ENCODE data around the gene SLC26A11. TPM values are rescaled to one million over a fixed set of nuclear protein-coding genes. Genes with fewer than 3 reads are reported as not detected.

The SLC26A11 gene
- total and polyA plus RNA-seq, 2 of the 13 experiments (the other 11 are each of a cell fraction or from before 2014, with no cell fraction given), result 8.7 to 13.2 TPM

DNA sequence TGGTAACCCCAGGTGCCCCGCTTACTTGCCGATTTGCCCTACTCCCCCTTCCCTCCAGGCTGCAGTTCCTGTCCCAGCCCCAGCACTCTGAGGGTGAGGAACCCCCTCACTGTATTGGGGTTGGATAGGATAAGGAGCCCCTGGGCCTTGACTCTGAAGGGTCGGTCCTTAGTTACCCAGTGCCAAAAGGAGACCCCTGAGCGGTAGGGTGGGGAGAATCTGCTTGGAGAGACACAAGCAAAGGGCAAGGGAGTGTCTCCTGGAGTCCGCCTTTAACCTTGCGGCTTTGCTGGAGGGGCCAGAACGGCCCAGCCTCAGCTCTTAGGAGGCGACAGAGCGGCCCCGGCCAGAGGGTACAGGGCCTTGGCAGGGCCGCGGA, 37.4 kb upstream of the SLC26A11 start (continued):
- TF ChIP-seq GFI1 (CRISPR knock-in tag; IDR thresholded peaks at IDR 0.05; ENCODE audit: borderline replicate concordance), result no peak

DNA sequence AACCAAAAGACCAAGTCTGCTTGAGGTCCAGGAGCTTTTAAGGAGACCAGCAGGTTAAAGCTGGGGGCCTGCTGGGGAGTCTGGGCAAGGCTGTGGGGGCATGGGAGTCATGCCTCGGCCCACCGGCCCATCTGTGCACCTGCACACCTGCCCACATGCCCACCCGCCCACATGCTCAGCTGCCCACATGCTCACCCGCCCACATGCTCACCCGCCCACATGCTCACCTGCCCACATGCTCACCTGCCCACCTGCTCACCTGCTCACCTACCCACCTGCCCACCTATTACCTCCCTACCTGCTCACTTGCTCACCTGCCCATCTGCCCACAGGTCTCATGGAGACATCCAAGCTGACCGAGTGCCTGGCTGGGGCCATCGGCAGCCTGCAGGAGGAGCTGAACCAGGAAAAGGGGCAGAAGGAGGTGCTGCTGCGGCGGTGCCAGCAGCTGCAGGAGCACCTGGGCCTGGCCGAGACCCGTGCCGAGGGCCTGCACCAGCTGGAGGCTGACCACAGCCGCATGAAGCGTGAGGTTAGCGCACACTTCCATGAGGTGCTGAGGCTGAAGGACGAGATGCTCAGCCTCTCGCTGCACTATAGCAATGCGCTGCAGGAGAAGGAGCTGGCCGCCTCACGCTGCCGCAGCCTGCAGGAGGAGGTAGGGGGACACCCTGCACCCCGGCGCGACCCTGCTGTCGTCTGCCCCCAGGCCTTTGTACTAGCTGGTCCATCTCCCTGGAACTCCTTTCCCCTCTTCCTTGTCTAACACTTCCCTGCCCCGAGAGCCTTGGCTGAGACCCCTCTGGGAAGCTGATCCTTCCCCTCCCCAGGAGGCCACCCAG, 36.4 kb upstream of the SLC26A11 start:
- in situ Hi-C loops (cut with HindIII; ENCODE audit: extremely low pct_ligation_motif_present, low pct_unique_long_range_greater_than_20kb) (no loop called here), intact Hi-C loops (cut with micrococcal nuclease; ENCODE audit: unreplicated experiment) (no loop called here)
- DNase-seq (ENCODE audit: low spot score) (no peak), FAIRE-seq (no peak), ATAC-seq (peak; percentile 10)
- Histone ChIP-seq H3K36me3 (replicated peaks in 1 of 2; ENCODE audit: control insufficient read depth in 1 of 2, insufficient read depth in 2 of 2, low read length in 2 of 2) (no peaks in the 10 kb centered on the region), H3K4me2 (ENCODE audit: low read depth, low read length) (no peak overlapping the region), H2AFZ (ENCODE audit: low read length) (no peak overlapping the region), H3K79me2 (ENCODE audit: insufficient read depth, low read length) (no peaks in the 10 kb centered on the region), H4K20me1 (ENCODE audit: insufficient read depth, low read length) (no peaks in the 10 kb centered on the region), H3K27ac (ENCODE audit: extremely low read length, insufficient read depth, low read length) (no peak overlapping the region), H3K4me1 (ENCODE audit: insufficient read depth, low read length) (peaks cover 15% of the 10 kb centered on the region), H3K9me3 (ENCODE audit: low read length) (no peaks in the 10 kb centered on the region), H3K27me3 (ENCODE audit: control insufficient read depth in 1 of 2, insufficient read depth in 2 of 2, low read length in 2 of 2) (peaks cover 17 to 97% of the 10 kb centered on the region in 2 experiments), H3K4me3 (replicated peaks in 1 of 3; ENCODE audit: insufficient read depth in 1 of 3, low read depth in 2 of 3, low read length in 3 of 3) (no peak overlapping the region), H3K9ac (ENCODE audit: insufficient read depth, low read depth, low read length) (no peak overlapping the region)
- TF ChIP-seq, protein P1, sequence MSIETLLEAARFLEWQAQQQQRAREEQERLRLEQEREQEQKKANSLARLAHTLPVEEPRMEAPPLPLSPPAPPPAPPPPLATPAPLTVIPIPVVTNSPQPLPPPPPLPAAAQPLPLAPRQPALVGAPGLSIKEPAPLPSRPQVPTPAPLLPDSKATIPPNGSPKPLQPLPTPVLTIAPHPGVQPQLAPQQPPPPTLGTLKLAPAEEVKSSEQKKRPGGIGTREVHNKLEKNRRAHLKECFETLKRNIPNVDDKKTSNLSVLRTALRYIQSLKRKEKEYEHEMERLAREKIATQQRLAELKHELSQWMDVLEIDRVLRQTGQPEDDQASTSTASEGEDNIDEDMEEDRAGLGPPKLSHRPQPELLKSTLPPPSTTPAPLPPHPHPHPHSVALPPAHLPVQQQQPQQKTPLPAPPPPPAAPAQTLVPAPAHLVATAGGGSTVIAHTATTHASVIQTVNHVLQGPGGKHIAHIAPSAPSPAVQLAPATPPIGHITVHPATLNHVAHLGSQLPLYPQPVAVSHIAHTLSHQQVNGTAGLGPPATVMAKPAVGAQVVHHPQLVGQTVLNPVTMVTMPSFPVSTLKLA (IDR thresholded peaks at IDR 0.05), result peak; percentile 59
- TF ChIP-seq, protein P2, sequence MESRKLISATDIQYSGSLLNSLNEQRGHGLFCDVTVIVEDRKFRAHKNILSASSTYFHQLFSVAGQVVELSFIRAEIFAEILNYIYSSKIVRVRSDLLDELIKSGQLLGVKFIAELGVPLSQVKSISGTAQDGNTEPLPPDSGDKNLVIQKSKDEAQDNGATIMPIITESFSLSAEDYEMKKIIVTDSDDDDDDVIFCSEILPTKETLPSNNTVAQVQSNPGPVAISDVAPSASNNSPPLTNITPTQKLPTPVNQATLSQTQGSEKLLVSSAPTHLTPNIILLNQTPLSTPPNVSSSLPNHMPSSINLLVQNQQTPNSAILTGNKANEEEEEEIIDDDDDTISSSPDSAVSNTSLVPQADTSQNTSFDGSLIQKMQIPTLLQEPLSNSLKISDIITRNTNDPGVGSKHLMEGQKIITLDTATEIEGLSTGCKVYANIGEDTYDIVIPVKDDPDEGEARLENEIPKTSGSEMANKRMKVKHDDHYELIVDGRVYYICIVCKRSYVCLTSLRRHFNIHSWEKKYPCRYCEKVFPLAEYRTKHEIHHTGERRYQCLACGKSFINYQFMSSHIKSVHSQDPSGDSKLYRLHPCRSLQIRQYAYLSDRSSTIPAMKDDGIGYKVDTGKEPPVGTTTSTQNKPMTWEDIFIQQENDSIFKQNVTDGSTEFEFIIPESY (CRISPR knock-in tag; IDR thresholded peaks at IDR 0.05), result peak; percentile 83
- TF ChIP-seq GTF2F1 (IDR thresholded peaks at IDR 0.05; ENCODE audit: low read length), result no peak
- ChIA-PET CTCF (ENCODE audit: low intra/inter-chr PET ratio, low total read pairs) (no interaction called here), POLR2A (interaction anchor here (1.1 kb wide), 1 partner anchor 38 kb away, joined by 3 read pairs; no protein-coding TSS in a partner anchor)
- 52% methylated on average over 19 of the region's 26 CpGs for WGBS (ENCODE audit: low lambda C conversion rate)
- BruUV-seq (replicated peaks), result no TSS peak

All from HepG2 (cell line).